Measurements from ENCODE around the gene TMED10. TPM values are rescaled to one million over a fixed set of nuclear protein-coding genes. Genes with fewer than 3 reads are reported as not detected.
A peak's percentile ranks its signal among the peaks of the same experiment; 100 is the strongest.

The TMED10 gene
- total RNA-seq, 2 experiments from 2014 or later, result 129 to 221 TPM

DNA sequence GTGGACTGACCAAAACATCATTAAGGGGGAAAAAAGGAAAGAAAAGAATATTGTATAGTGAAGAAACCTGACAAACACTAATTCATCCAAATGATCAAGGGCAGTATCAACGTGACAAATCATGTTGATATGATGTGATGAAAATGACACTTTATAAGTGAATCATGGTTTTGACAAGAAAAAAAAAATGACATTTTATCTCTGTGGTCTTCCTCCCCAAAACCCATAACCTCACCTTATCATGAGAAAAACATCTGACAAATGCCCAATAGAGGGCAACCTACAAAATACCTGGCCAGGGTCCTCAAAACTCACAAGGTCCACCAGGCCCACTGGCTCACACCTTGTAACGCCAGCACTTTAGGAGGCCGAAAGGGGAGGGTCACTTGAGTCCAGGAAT, 13.8 kb downstream of the TMED10 start:
- TF ChIP-seq EZH2phosphoT487 (IDR thresholded peaks at IDR 0.05; ENCODE audit: borderline replicate concordance, low read depth, low read length), result no peak
- TF ChIP-seq, protein P1, sequence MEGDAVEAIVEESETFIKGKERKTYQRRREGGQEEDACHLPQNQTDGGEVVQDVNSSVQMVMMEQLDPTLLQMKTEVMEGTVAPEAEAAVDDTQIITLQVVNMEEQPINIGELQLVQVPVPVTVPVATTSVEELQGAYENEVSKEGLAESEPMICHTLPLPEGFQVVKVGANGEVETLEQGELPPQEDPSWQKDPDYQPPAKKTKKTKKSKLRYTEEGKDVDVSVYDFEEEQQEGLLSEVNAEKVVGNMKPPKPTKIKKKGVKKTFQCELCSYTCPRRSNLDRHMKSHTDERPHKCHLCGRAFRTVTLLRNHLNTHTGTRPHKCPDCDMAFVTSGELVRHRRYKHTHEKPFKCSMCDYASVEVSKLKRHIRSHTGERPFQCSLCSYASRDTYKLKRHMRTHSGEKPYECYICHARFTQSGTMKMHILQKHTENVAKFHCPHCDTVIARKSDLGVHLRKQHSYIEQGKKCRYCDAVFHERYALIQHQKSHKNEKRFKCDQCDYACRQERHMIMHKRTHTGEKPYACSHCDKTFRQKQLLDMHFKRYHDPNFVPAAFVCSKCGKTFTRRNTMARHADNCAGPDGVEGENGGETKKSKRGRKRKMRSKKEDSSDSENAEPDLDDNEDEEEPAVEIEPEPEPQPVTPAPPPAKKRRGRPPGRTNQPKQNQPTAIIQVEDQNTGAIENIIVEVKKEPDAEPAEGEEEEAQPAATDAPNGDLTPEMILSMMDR (conservative IDR thresholded peaks at IDR 0.05; ENCODE audit: low read length), result peak; percentile 65; the same call in 1 of the 2 replicates
- Histone ChIP-seq H4K20me1 (ENCODE audit: insufficient read depth, low read length) (peaks cover 21% of the 10 kb centered on the region; the same call in 1 of the 2 replicates), H3K4me1 (ENCODE audit: insufficient read depth, low read length, poor library complexity, severe bottlenecking) (peaks cover 21% of the 10 kb centered on the region), H3K27ac (ENCODE audit: low read depth, low read length, poor library complexity, severe bottlenecking) (no peak overlapping the region), H3K4me3 (ENCODE audit: low read depth, low read length, poor library complexity, severe bottlenecking) (no peak overlapping the region), H3K4me2 (ENCODE audit: low read length) (no peak overlapping the region), H3K79me2 (ENCODE audit: insufficient read depth, low read depth, low read length) (peaks cover 90% of the 10 kb centered on the region), H3K9me2 (ENCODE audit: insufficient read depth, low read length) (no peaks in the 10 kb centered on the region), H3K9me3 (ENCODE audit: low read length) (no peaks in the 10 kb centered on the region), H2AFZ (ENCODE audit: low read length) (no peak overlapping the region), H3K36me3 (ENCODE audit: insufficient read depth, low read length) (0 out of 2 replicates have a peak, but pooled peaks cover 6% of the 10 kb centered on the region)
- no peak for DNase-seq (ENCODE audit: low spot score)
- CTCF ChIA-PET (ENCODE audit: unreplicated experiment), result no interaction called here
- no TSS peak for BruUV-seq (replicated peaks)
- intact Hi-C loops (cut with micrococcal nuclease; ENCODE audit: unreplicated experiment), result no loop called here
- POLR2A ChIA-PET, result no interaction called here

DNA sequence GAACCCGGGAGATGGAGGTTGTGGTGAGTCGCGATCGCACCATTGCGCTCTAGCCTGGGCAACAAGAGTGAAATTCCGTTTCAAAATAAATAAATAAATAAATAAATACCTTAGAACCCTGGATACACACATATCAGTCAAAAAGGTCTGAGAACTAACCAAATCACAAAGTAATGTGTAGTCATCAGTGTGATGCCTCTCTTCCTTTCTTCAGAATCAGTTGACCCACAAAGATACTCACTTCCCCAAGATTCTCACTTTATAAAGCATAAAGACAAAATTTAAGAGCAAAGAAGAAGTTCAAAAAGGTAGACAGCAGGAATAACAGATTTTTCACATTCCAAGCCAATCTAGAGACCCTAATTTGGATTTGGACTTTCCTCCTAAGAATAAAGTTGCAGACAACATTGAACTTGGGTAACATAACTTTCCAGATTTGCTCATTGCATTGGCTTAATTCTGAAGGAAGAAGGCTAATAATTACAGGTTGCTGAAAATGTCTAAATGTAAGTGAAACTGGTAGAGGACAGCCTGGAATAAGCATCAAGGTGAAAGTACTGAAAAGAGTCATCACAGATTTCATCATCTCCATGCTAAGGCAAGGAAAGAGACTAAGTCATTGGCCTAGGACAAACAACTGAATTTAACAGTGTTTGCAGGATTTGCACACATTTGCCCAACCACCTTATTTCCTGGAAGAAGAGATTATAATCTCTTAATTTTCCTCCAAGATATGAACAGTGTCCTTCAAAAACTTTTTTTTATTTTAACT, 17.4 kb downstream of the TMED10 start:
- DNase-seq (ENCODE audit: low spot score), result no peak
- BruUV-seq (replicated peaks), result no TSS peak

More for the DNA sequence above, 17.4 kb downstream of the TMED10 start:
- POLR2A ChIA-PET, result no interaction called here
- H3K4me1 ChIP-seq (ENCODE audit: insufficient read depth, low read length, poor library complexity, severe bottlenecking), result peaks cover 14% of the 10 kb centered on the region
- H3K4me2 ChIP-seq (ENCODE audit: low read length), result no peak overlapping the region
- peaks cover 14% of the 10 kb centered on the region; the same call in 1 of the 2 replicates for H3K36me3 ChIP-seq (ENCODE audit: insufficient read depth, low read length)
- H2AFZ ChIP-seq (ENCODE audit: low read length), result no peak overlapping the region
- no peak overlapping the region for H3K4me3 ChIP-seq (ENCODE audit: low read depth, low read length, poor library complexity, severe bottlenecking)
- H3K9me3 ChIP-seq (ENCODE audit: low read length), result no peaks in the 10 kb centered on the region
- intact Hi-C loops (cut with micrococcal nuclease; ENCODE audit: unreplicated experiment), result no loop called here
- H3K27ac ChIP-seq (ENCODE audit: low read depth, low read length, poor library complexity, severe bottlenecking), result no peak overlapping the region
- no peaks in the 10 kb centered on the region for H3K9me2 ChIP-seq (ENCODE audit: insufficient read depth, low read length)
- H4K20me1 ChIP-seq (ENCODE audit: insufficient read depth, low read length), result peaks cover 21% of the 10 kb centered on the region; the same call in 1 of the 2 replicates
- CTCF ChIA-PET (ENCODE audit: unreplicated experiment), result no interaction called here
- H3K79me2 ChIP-seq (ENCODE audit: insufficient read depth, low read depth, low read length), result peaks cover 84% of the 10 kb centered on the region
- TF ChIP-seq, protein P1 (conservative IDR thresholded peaks at IDR 0.05; ENCODE audit: low read length), result no peak
- no peak for TF ChIP-seq EZH2phosphoT487 (IDR thresholded peaks at IDR 0.05; ENCODE audit: borderline replicate concordance, low read depth, low read length)

All from OCI-LY7 (cell line).